Measurements from ENCODE around the gene TAF1D. TPM values are rescaled to one million over a fixed set of nuclear protein-coding genes. Genes with fewer than 3 reads are reported as not detected.

Gene TAF1D
- total RNA-seq, 2 experiments from 2014 or later: 161 to 173 TPM

DNA sequence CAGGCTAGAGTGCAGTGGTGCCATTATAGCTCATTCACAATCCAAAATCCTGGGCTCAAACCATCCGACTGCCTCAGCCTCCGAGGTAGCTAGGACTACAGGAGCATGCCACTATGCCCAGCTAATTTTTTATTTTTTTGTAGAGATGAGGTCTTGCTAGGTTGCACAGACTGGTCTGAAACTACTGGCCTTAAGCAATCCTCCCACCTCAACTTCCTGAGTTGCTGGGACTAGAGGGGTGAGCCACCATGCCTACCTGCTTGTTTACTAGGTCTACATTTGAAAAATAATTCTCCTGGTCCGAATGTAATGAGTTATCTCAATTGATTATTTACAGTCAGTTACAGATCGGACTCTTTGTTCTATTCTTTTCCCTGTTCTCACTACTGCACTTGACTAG is 22.0 kb downstream of the TAF1D start:
- H3K4me3 ChIP-seq (ENCODE audit: low read length): no peak overlapping the region
- H3K9me3 ChIP-seq (ENCODE audit: control insufficient read depth in 1 of 2, insufficient read depth in 1 of 2, low read length in 2 of 2): no peaks in the 10 kb centered on the region
- DNase-seq (no peak), ATAC-seq (ENCODE audit: poor library complexity) (no peak)
- TF ChIP-seq, protein P1, sequence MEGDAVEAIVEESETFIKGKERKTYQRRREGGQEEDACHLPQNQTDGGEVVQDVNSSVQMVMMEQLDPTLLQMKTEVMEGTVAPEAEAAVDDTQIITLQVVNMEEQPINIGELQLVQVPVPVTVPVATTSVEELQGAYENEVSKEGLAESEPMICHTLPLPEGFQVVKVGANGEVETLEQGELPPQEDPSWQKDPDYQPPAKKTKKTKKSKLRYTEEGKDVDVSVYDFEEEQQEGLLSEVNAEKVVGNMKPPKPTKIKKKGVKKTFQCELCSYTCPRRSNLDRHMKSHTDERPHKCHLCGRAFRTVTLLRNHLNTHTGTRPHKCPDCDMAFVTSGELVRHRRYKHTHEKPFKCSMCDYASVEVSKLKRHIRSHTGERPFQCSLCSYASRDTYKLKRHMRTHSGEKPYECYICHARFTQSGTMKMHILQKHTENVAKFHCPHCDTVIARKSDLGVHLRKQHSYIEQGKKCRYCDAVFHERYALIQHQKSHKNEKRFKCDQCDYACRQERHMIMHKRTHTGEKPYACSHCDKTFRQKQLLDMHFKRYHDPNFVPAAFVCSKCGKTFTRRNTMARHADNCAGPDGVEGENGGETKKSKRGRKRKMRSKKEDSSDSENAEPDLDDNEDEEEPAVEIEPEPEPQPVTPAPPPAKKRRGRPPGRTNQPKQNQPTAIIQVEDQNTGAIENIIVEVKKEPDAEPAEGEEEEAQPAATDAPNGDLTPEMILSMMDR (IDR thresholded peaks at IDR 0.05): no peak
- ChIA-PET POLR2A (interaction anchor here (4.6 kb wide), 1 partner anchor 22 kb away, joined by 24 read pairs; the partner anchor contains the start of genes C11orf54 and TAF1D), CTCF (interaction anchor here (1.5 kb wide), 1 partner anchor 68 kb away, joined by 3 read pairs; no protein-coding TSS in a partner anchor)
- H3K36me3 Mint-ChIP-seq (ENCODE audit: low read depth): peaks cover 67% of the 10 kb centered on the region
- H3K4me1 Mint-ChIP-seq (ENCODE audit: low read depth): peaks cover 26% of the 10 kb centered on the region
- peaks cover 13% of the 10 kb centered on the region for H3K4me1 ChIP-seq (ENCODE audit: insufficient read depth, low read length)
- intact Hi-C loops (cut with DNase I, micrococcal nuclease): no loop called here
- H3K4me3 Mint-ChIP-seq: no peak overlapping the region
- no peaks in the 10 kb centered on the region for H3K27me3 ChIP-seq (ENCODE audit: control insufficient read depth in 1 of 2, insufficient read depth in 2 of 2, low read length in 2 of 2)
- peaks cover 9% of the 10 kb centered on the region for H3K9me3 Mint-ChIP-seq
- H3K27ac ChIP-seq (ENCODE audit: low read depth in 1 of 2, low read length in 2 of 2): no peak overlapping the region
- H3K36me3 ChIP-seq (ENCODE audit: insufficient read depth, low read length): peaks cover 40% of the 10 kb centered on the region
- H3K27ac Mint-ChIP-seq: no peak overlapping the region
- no peaks in the 10 kb centered on the region for H3K27me3 Mint-ChIP-seq

DNA sequence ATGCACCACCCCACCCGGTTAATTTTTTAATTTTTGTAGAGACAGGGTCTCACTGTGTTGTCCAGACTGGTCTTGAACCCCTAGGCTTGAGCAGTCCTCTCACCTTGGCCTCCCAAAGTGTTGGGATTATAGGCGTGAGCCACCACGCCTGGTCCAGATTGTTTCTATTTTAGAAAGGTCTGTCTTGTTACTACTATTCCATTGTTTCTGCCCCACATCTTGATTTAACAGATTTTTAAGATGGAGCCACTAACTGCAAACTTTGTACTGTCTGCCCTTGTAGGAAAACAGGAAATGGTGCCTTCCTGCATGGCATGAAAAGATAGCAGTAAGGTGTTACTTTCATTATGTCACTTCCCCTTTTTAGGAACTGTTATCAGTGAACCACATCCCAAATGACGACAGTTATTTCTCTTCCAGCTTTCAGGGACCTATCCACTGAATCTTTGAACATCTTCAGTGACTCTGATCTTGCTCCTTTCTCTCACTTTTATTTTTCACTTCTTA is 23.2 kb downstream of the TAF1D start:
- H3K27ac Mint-ChIP-seq: peak overlapping the region; percentile 64
- ChIA-PET POLR2A (interaction anchor here (1.0 to 4.6 kb wide), 3 partner anchors 14 to 66 kb away, joined by 4 to 24 read pairs (median 4); partner anchors contain the start of genes C11orf54, MED17 and TAF1D), CTCF (interaction anchor here (1.5 kb wide), 1 partner anchor 66 kb away, joined by 3 read pairs; no protein-coding TSS in a partner anchor)
- H3K4me1 Mint-ChIP-seq (ENCODE audit: low read depth): peaks cover 26% of the 10 kb centered on the region
- Histone ChIP-seq H3K36me3 (ENCODE audit: insufficient read depth, low read length) (peaks cover 36% of the 10 kb centered on the region), H3K9me3 (ENCODE audit: control insufficient read depth in 1 of 2, insufficient read depth in 1 of 2, low read length in 2 of 2) (no peaks in the 10 kb centered on the region), H3K27ac (ENCODE audit: low read depth in 1 of 2, low read length in 2 of 2) (peak overlapping the region in 1 of 2 donors; percentile 11), H3K27me3 (ENCODE audit: control insufficient read depth in 1 of 2, insufficient read depth in 2 of 2, low read length in 2 of 2) (no peaks in the 10 kb centered on the region), H3K4me3 (ENCODE audit: low read length) (no peak overlapping the region), H3K4me1 (ENCODE audit: insufficient read depth, low read length) (peaks cover 13% of the 10 kb centered on the region)
- TF ChIP-seq, protein P1 (IDR thresholded peaks at IDR 0.05): no peak
- H3K9me3 Mint-ChIP-seq: peaks cover 9% of the 10 kb centered on the region
- H3K4me3 Mint-ChIP-seq: peak overlapping the region; percentile 55
- ATAC-seq (ENCODE audit: poor library complexity) (peak; percentile 39), DNase-seq (peak in 3 of 14 experiments; percentile 40 to 73 (median 45))
- H3K27me3 Mint-ChIP-seq: no peaks in the 10 kb centered on the region
- intact Hi-C loops (cut with DNase I, micrococcal nuclease): no loop called here
- peaks cover 75% of the 10 kb centered on the region for H3K36me3 Mint-ChIP-seq (ENCODE audit: low read depth)

DNA sequence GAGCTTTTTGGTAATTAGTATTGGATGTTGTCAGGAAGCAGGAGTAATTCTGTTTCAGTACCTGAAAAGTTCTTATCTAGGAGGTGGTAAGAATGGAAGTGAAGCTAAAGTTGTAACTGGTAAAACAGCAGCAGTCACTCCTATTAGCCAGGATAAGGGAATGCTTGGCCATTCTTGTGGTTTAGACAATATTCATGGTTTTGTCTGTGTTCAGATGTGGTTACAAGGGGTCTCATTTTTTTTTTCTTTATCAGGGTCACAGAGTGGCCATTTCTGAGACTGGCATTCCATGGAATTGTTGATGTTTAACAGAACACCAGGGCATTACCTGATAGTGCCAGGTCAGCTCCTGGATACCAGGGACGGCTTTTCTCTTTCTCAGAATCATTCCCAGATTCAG is 23.8 kb downstream of the TAF1D start:
- CTCF ChIA-PET: no interaction called here
- no peaks in the 10 kb centered on the region for H3K27me3 ChIP-seq (ENCODE audit: control insufficient read depth in 1 of 2, insufficient read depth in 2 of 2, low read length in 2 of 2)
- no peak for ATAC-seq (ENCODE audit: poor library complexity)

More for the DNA sequence above, 23.8 kb downstream of the TAF1D start:
- Mint-ChIP-seq H3K27me3 (no peaks in the 10 kb centered on the region), H3K36me3 (ENCODE audit: low read depth) (peaks cover 77% of the 10 kb centered on the region), H3K4me1 (ENCODE audit: low read depth) (peaks cover 26% of the 10 kb centered on the region), H3K27ac (peak overlapping the region; percentile 64), H3K9me3 (peaks cover 10% of the 10 kb centered on the region), H3K4me3 (no peak overlapping the region)
- DNase-seq: no peak
- H3K27ac ChIP-seq (ENCODE audit: low read depth in 1 of 2, low read length in 2 of 2): no peak overlapping the region
- intact Hi-C loops (cut with DNase I, micrococcal nuclease): no loop called here
- POLR2A ChIA-PET: interaction anchor here (1.2 to 4.6 kb wide), 2 partner anchors 13 to 24 kb away, joined by 4 to 24 read pairs; partner anchors contain the start of genes C11orf54 and TAF1D
- peaks cover 13% of the 10 kb centered on the region for H3K4me1 ChIP-seq (ENCODE audit: insufficient read depth, low read length)
- TF ChIP-seq, protein P1 (IDR thresholded peaks at IDR 0.05): no peak
- H3K36me3 ChIP-seq (ENCODE audit: insufficient read depth, low read length): peaks cover 34% of the 10 kb centered on the region
- H3K4me3 ChIP-seq (ENCODE audit: low read length): no peak overlapping the region
- H3K9me3 ChIP-seq (ENCODE audit: control insufficient read depth in 1 of 2, insufficient read depth in 1 of 2, low read length in 2 of 2): no peaks in the 10 kb centered on the region

Data from CD4-positive, alpha-beta T cell (primary cell).